Neural cell (in vitro differentiated cells): Measurements from ENCODE around the gene QSOX1. TPM values are rescaled to one million over a fixed set of nuclear protein-coding genes. Genes with fewer than 3 reads are reported as not detected.

ENCODE experiments used
- H2AFZ ChIP-seq: fragments of 200-600, 300-800 bp; sonication (generic), shearing (Covaris generic); 2 replicates; pipeline ENCODE4 v1.6.0; 2014; ENCODE audit warnings: low read depth, mild to moderate bottlenecking, antibody characterized with exemption, low read length, moderate library complexity
- H3F3A ChIP-seq: fragments of 200-600 bp; shearing (Covaris generic); 2 replicates; pipeline ENCODE4 v1.6.1; 2016; ENCODE audit warnings: mild to moderate bottlenecking, moderate library complexity, mixed read lengths, antibody characterized with exemption, low read length; ENCODE audit not compliant: insufficient read depth, poor library complexity, severe bottlenecking
- H3K27ac ChIP-seq: fragments of 200-600, 300-800 bp; sonication (generic), shearing (Covaris generic); 2 replicates; pipeline ENCODE4 v1.5.1; 2014; ENCODE audit warnings: mild to moderate bottlenecking, low read length, moderate library complexity
- H3K27me3 ChIP-seq: fragments of 300-800, 200-600 bp; sonication (generic), shearing (Covaris generic); 2 replicates; pipeline ENCODE4 v1.6.0; 2014; ENCODE audit warnings: mild to moderate bottlenecking, low read depth, low read length, moderate library complexity; ENCODE audit not compliant: insufficient read depth
- H3K36me3 ChIP-seq: fragments of 300-800, 200-600 bp; sonication (generic), shearing (Covaris generic); 2 replicates; pipeline ENCODE4 v1.5.1; 2014; ENCODE audit warnings: mild to moderate bottlenecking, antibody characterized with exemption, low read length, moderate library complexity; ENCODE audit not compliant: insufficient read depth
- H3K4me2 ChIP-seq: fragments of 300-800, 200-600 bp; sonication (generic), shearing (Covaris generic); 2 replicates; pipeline ENCODE4 v1.6.0; 2014; ENCODE audit warnings: mild to moderate bottlenecking, low read length
- H3K4me3 ChIP-seq: fragments of 300-800, 200-600 bp; sonication (generic), shearing (Covaris generic); 2 replicates; pipeline ENCODE4 v1.5.1; 2014; ENCODE audit warnings: mild to moderate bottlenecking, low read length, moderate library complexity
- H3K79me2 ChIP-seq: fragments of 200-600 bp; shearing (Covaris generic); replicated peaks from 2 replicates; pipeline ENCODE4 v1.6.0; 2014; ENCODE audit warnings: mild to moderate bottlenecking, low read length, moderate library complexity; ENCODE audit not compliant: insufficient read depth
- H3K9ac ChIP-seq: fragments of 300-800, 200-600 bp; sonication (generic), shearing (Covaris generic); 2 replicates; pipeline ENCODE4 v1.6.1; 2016; ENCODE audit warnings: mild to moderate bottlenecking, low read length, mixed read lengths
- H3K9me2 ChIP-seq: fragments of 200-600 bp; shearing (Covaris generic); 2 replicates; pipeline ENCODE4 v1.6.1; 2016; ENCODE audit warnings: mild to moderate bottlenecking, low read length, mixed read lengths; ENCODE audit not compliant: insufficient read depth
- H3K9me3 ChIP-seq: fragments of 200-600, 300-800 bp; sonication (generic), shearing (Covaris generic); 2 replicates; pipeline ENCODE4 v1.6.1; 2016; ENCODE audit warnings: mild to moderate bottlenecking, mixed run types, low read length, moderate library complexity, mixed read lengths
- H4K20me1 ChIP-seq: fragments of 200-600 bp; shearing (Covaris generic); 2 replicates; pipeline ENCODE4 v1.6.1; 2016; ENCODE audit warnings: mild to moderate bottlenecking, mixed run types; ENCODE audit not compliant: insufficient read depth
- EP300 ChIP-seq: fragments of 450-650 bp; conservative IDR thresholded peaks from 2 replicates; pipeline ENCODE4 v1.6.1; 2014; ENCODE audit warnings: antibody characterized with exemption, mild to moderate bottlenecking, moderate library complexity; ENCODE audit not compliant: poor library complexity, severe bottlenecking
- EZH2 ChIP-seq: fragments of 200-600, 300-800 bp; shearing (Covaris generic), sonication (generic); IDR thresholded peaks from 2 replicates; pipeline ENCODE4 v1.6.1; 2014; ENCODE audit warnings: antibody characterized with exemption, low read length, borderline replicate concordance, mild to moderate bottlenecking; ENCODE audit not compliant: insufficient read depth, poor library complexity, severe bottlenecking
- MXI1 ChIP-seq: fragments of 450-650 bp; conservative IDR thresholded peaks from 2 replicates; pipeline ENCODE4 v1.6.1; 2014; ENCODE audit warnings: antibody characterized with exemption, mild to moderate bottlenecking; ENCODE audit not compliant: poor library complexity, severe bottlenecking
- POLR2AphosphoS5 ChIP-seq: IDR thresholded peaks from 2 replicates; pipeline ENCODE4 v1.6.1; 2012
- RAD21 ChIP-seq: fragments of 450-650 bp; conservative IDR thresholded peaks from 2 replicates; pipeline ENCODE4 v1.6.1; 2014; ENCODE audit warnings: antibody characterized with exemption, mild to moderate bottlenecking, moderate library complexity
- SMC3 ChIP-seq: fragments of 450-650 bp; conservative IDR thresholded peaks from 2 replicates; pipeline ENCODE4 v1.6.1; 2014; ENCODE audit warnings: antibody characterized with exemption, mild to moderate bottlenecking, moderate library complexity; ENCODE audit not compliant: poor library complexity
- TAF1 ChIP-seq: IDR thresholded peaks from 2 replicates; pipeline ENCODE4 v1.6.1; 2012; ENCODE audit warnings: low read depth
- polyA plus RNA-seq: library from polyadenylated mRNA; depleted of rRNA; stranded (reverse); fragments of >200 nt; gene quantifications from 2 replicates; pipeline ENCODE4 v1.2.3, GENCODE V29; 2014
- TF ChIP-seq, protein P1 (sequence below): IDR thresholded peaks from 2 replicates; pipeline ENCODE4 v1.6.1; 2012; ENCODE audit warnings: borderline replicate concordance
- TF ChIP-seq, protein P2 (sequence below): fragments of 450-650 bp; IDR thresholded peaks from 2 replicates; pipeline ENCODE4 v1.5.1; 2014; ENCODE audit warnings: antibody characterized with exemption, mild to moderate bottlenecking, moderate library complexity; ENCODE audit not compliant: poor library complexity, severe bottlenecking

QSOX1 gene
- polyA plus RNA-seq, 1 donor from 2014 or later: 49.8 TPM

DNA sequence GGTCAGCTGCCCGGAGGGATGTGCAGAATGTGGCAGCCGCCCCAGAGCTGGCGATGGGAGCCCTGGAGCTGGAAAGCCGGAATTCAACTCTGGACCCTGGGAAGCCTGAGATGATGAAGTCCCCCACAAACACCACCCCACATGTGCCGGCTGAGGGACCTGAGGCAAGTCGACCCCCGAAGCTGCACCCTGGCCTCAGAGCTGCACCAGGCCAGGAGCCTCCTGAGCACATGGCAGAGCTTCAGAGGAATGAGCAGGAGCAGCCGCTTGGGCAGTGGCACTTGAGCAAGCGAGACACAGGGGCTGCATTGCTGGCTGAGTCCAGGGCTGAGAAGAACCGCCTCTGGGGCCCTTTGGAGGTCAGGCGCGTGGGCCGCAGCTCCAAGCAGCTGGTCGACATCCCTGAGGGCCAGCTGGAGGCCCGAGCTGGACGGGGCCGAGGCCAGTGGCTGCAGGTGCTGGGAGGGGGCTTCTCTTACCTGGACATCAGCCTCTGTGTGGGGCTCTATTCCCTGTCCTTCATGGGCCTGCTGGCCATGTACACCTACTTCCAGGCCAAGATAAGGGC, 41.9 kb downstream of the QSOX1 start:
- Histone ChIP-seq H3K9ac (no peak overlapping the region), H3K9me2 (no peaks in the 10 kb centered on the region), H3K27me3 (no peaks in the 10 kb centered on the region), H3F3A (no peaks in the 10 kb centered on the region), H3K79me2 (no peaks in the 10 kb centered on the region), H3K9me3 (no peaks in the 10 kb centered on the region), H3K27ac (no peak overlapping the region), H3K36me3 (no peaks in the 10 kb centered on the region), H2AFZ (no peak overlapping the region), H3K4me3 (no peak overlapping the region), H3K4me2 (no peak overlapping the region), H4K20me1 (no peaks in the 10 kb centered on the region)
- TF ChIP-seq, protein P1, sequence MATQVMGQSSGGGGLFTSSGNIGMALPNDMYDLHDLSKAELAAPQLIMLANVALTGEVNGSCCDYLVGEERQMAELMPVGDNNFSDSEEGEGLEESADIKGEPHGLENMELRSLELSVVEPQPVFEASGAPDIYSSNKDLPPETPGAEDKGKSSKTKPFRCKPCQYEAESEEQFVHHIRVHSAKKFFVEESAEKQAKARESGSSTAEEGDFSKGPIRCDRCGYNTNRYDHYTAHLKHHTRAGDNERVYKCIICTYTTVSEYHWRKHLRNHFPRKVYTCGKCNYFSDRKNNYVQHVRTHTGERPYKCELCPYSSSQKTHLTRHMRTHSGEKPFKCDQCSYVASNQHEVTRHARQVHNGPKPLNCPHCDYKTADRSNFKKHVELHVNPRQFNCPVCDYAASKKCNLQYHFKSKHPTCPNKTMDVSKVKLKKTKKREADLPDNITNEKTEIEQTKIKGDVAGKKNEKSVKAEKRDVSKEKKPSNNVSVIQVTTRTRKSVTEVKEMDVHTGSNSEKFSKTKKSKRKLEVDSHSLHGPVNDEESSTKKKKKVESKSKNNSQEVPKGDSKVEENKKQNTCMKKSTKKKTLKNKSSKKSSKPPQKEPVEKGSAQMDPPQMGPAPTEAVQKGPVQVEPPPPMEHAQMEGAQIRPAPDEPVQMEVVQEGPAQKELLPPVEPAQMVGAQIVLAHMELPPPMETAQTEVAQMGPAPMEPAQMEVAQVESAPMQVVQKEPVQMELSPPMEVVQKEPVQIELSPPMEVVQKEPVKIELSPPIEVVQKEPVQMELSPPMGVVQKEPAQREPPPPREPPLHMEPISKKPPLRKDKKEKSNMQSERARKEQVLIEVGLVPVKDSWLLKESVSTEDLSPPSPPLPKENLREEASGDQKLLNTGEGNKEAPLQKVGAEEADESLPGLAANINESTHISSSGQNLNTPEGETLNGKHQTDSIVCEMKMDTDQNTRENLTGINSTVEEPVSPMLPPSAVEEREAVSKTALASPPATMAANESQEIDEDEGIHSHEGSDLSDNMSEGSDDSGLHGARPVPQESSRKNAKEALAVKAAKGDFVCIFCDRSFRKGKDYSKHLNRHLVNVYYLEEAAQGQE: no peak
- no peak for TF ChIP-seq MXI1
- TF ChIP-seq RAD21: no peak

DNA sequence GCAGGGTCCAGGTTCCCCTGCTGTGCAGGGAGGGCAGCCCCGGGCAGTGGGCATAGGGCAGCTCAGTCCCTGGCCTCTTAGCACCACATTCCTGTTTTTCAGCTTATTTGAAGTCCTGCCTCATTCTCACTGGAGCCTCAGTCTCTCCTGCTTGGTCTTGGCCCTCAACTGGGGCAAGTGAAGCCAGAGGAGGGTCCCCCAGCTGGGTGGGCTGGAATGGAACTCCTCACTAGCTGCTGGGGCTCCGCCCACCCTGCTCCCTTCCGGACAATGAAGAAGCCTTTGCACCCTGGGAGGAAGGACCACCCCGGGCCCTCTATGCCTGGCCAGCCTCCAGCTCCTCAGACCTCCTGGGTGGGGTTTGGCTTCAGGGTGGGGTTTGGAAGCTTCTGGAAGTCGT, 42.6 kb downstream of the QSOX1 start:
- no peak for TF ChIP-seq RAD21
- TF ChIP-seq, protein P2, sequence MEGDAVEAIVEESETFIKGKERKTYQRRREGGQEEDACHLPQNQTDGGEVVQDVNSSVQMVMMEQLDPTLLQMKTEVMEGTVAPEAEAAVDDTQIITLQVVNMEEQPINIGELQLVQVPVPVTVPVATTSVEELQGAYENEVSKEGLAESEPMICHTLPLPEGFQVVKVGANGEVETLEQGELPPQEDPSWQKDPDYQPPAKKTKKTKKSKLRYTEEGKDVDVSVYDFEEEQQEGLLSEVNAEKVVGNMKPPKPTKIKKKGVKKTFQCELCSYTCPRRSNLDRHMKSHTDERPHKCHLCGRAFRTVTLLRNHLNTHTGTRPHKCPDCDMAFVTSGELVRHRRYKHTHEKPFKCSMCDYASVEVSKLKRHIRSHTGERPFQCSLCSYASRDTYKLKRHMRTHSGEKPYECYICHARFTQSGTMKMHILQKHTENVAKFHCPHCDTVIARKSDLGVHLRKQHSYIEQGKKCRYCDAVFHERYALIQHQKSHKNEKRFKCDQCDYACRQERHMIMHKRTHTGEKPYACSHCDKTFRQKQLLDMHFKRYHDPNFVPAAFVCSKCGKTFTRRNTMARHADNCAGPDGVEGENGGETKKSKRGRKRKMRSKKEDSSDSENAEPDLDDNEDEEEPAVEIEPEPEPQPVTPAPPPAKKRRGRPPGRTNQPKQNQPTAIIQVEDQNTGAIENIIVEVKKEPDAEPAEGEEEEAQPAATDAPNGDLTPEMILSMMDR: no peak
- TF ChIP-seq POLR2AphosphoS5: no peak
- no peak for TF ChIP-seq EZH2
- TF ChIP-seq, protein P1: no peak
- no peak for TF ChIP-seq SMC3
- TF ChIP-seq TAF1: no peak
- TF ChIP-seq MXI1: no peak
- TF ChIP-seq EP300: no peak

More for the DNA sequence above, 42.6 kb downstream of the QSOX1 start:
- Histone ChIP-seq H3K9me3 (no peaks in the 10 kb centered on the region), H3K9me2 (no peaks in the 10 kb centered on the region), H3K27ac (no peak overlapping the region), H3K4me2 (no peak overlapping the region), H3K27me3 (no peaks in the 10 kb centered on the region), H2AFZ (no peak overlapping the region), H3K36me3 (no peaks in the 10 kb centered on the region), H3K9ac (no peak overlapping the region), H4K20me1 (no peaks in the 10 kb centered on the region), H3F3A (no peaks in the 10 kb centered on the region), H3K4me3 (no peak overlapping the region), H3K79me2 (no peaks in the 10 kb centered on the region)
